ENCODE data around the gene MRPL20. TPM values are rescaled to one million over a fixed set of nuclear protein-coding genes. Genes with fewer than 3 reads are reported as not detected.
"Not testable (repeated sequence)": the region's sequence is repeated elsewhere in the genome, so short reads cannot be mapped to it uniquely, and the experiment has no call there.

The MRPL20 gene
- total RNA-seq, 6 experiments from 2014 or later: 131 to 154 (median 141) TPM

- DNase-seq: no peak
- Mint-ChIP-seq H3K4me3 (no peak overlapping the region), H3K4me1 (ENCODE audit: low read depth) (peaks cover 13% of the 10 kb centered on the region), H3K36me3 (ENCODE audit: low read depth) (no peaks in the 10 kb centered on the region), H3K9me3 (no peaks in the 10 kb centered on the region), H3K27me3 (ENCODE audit: insufficient read depth) (no peaks in the 10 kb centered on the region; the same call in 1 of the 2 replicates), H3K27ac (no peak overlapping the region)
- no peak for TF ChIP-seq CTCF (IDR thresholded peaks at IDR 0.05)
Measured at GRCh38 chr1:1420654-1421141, 13.6 kb upstream of the MRPL20 start.

- Mint-ChIP-seq H3K4me1 (ENCODE audit: low read depth) (peaks cover 13% of the 10 kb centered on the region), H3K27me3 (ENCODE audit: insufficient read depth) (peaks cover 4% of the 10 kb centered on the region), H3K4me3 (no peak overlapping the region), H3K9me3 (no peaks in the 10 kb centered on the region), H3K36me3 (ENCODE audit: low read depth) (no peaks in the 10 kb centered on the region), H3K27ac (no peak overlapping the region)
- no peak for TF ChIP-seq CTCF (IDR thresholded peaks at IDR 0.05)
- no peak for DNase-seq
Measured at GRCh38 chr1:1419813-1420653, 12.9 kb upstream of the MRPL20 start.

- peaks cover 4% of the 10 kb centered on the region for H3K27me3 Mint-ChIP-seq (ENCODE audit: insufficient read depth)
- no peak for DNase-seq
- H3K27ac Mint-ChIP-seq: no peak overlapping the region
- TF ChIP-seq CTCF (IDR thresholded peaks at IDR 0.05): no peak
- no peaks in the 10 kb centered on the region for H3K9me3 Mint-ChIP-seq
- H3K4me3 Mint-ChIP-seq: no peak overlapping the region
- no peaks in the 10 kb centered on the region for H3K36me3 Mint-ChIP-seq (ENCODE audit: low read depth)
- H3K4me1 Mint-ChIP-seq (ENCODE audit: low read depth): peaks cover 13% of the 10 kb centered on the region
Measured at GRCh38 chr1:1419363-1419812, 12.3 kb upstream of the MRPL20 start.

GRCh38 chr1:1418464-1419362, 11.6 kb upstream of the MRPL20 start:
- no peak for DNase-seq
- no peak for TF ChIP-seq CTCF (IDR thresholded peaks at IDR 0.05)

GRCh38 chr1:1417825-1418463, 10.9 kb upstream of the MRPL20 start:
- not testable (repeated sequence) for DNase-seq; H3K36me3 Mint-ChIP-seq (ENCODE audit: low read depth); H3K4me3 Mint-ChIP-seq; H3K4me1 Mint-ChIP-seq (ENCODE audit: low read depth); H3K27ac Mint-ChIP-seq; H3K27me3 Mint-ChIP-seq (ENCODE audit: insufficient read depth); H3K9me3 Mint-ChIP-seq

More at GRCh38 chr1:1418464-1419362, 11.6 kb upstream of the MRPL20 start:
- H3K4me1 Mint-ChIP-seq (ENCODE audit: low read depth): peaks cover 13% of the 10 kb centered on the region
- H3K36me3 Mint-ChIP-seq (ENCODE audit: low read depth): no peaks in the 10 kb centered on the region
- H3K27me3 Mint-ChIP-seq (ENCODE audit: insufficient read depth): peaks cover 4% of the 10 kb centered on the region
- H3K4me3 Mint-ChIP-seq: no peak overlapping the region
- no peak overlapping the region for H3K27ac Mint-ChIP-seq
- no peaks in the 10 kb centered on the region for H3K9me3 Mint-ChIP-seq

- H3K9me3 Mint-ChIP-seq; H3K27ac Mint-ChIP-seq; H3K36me3 Mint-ChIP-seq (ENCODE audit: low read depth); DNase-seq; H3K27me3 Mint-ChIP-seq (ENCODE audit: insufficient read depth); H3K4me1 Mint-ChIP-seq (ENCODE audit: low read depth); H3K4me3 Mint-ChIP-seq: not testable (repeated sequence)
Measured at GRCh38 chr1:1417396-1417795, 10.3 kb upstream of the MRPL20 start.

Data from HFFc6 (cell line).